Measurements from ENCODE around the gene PELI3. TPM values are rescaled to one million over a fixed set of nuclear protein-coding genes. Genes with fewer than 3 reads are reported as not detected.

PELI3 gene
- total RNA-seq, 2 experiments from 2014 or later, result 20.7 to 23.8 TPM

DNA sequence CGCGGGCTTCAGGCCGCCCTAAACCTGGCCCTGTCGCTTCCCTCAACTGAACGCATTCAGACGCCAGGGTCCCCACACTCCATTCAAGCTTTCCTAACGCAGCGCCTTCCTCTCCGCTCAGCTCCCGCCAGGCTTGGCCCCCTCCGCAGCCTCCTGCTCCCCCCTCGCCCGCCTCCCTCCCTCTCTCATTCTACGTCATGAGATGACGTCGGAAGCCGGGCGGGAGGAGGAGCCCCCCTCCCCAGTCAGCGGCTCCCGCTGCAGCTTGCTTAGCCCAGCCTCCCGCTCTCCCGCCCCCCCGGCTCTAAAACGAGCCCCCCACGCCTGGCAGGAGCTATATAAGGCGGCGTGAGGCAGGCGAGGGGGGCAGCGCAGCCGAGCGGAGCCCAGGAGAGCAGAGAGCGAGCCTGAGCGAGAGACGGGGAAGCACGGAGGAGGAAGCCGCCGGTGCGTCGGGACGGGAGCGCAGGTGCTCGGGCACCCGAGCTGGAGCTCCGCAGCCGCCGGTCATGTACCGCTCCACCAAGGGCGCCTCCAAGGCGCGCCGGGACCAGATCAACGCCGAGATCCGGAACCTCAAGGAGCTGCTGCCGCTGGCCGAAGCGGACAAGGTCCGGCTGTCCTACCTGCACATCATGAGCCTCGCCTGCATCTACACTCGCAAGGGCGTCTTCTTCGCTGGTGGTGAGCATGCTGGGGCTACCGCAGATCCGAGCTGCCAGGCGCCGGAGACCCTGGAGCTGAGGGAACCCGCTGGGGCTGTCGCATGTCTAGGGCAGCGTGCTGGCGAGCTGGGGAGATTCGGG, 45.8 kb upstream of the PELI3 start, which contains the start of gene NPAS4:
TSS of gene NPAS4 (plus strand) at position 365 of the 806 bp plus-strand sequence. CDS start at position 510, 145 bp downstream.
- TF ChIP-seq, protein P1, sequence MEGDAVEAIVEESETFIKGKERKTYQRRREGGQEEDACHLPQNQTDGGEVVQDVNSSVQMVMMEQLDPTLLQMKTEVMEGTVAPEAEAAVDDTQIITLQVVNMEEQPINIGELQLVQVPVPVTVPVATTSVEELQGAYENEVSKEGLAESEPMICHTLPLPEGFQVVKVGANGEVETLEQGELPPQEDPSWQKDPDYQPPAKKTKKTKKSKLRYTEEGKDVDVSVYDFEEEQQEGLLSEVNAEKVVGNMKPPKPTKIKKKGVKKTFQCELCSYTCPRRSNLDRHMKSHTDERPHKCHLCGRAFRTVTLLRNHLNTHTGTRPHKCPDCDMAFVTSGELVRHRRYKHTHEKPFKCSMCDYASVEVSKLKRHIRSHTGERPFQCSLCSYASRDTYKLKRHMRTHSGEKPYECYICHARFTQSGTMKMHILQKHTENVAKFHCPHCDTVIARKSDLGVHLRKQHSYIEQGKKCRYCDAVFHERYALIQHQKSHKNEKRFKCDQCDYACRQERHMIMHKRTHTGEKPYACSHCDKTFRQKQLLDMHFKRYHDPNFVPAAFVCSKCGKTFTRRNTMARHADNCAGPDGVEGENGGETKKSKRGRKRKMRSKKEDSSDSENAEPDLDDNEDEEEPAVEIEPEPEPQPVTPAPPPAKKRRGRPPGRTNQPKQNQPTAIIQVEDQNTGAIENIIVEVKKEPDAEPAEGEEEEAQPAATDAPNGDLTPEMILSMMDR (IDR thresholded peaks at IDR 0.05), result no peak
- Mint-ChIP-seq H3K4me1 (ENCODE audit: low read depth) (peaks cover 6% of the 10 kb centered on the region), H3K36me3 (ENCODE audit: low read depth) (no peaks in the 10 kb centered on the region), H3K27me3 (peaks cover 47% of the 10 kb centered on the region), H3K9me3 (peaks cover 7% of the 10 kb centered on the region), H3K27ac (peak within 1 kb of the TSS; percentile 45), H3K4me3 (no peak within 1 kb of the TSS)
- Histone ChIP-seq H3K27ac (ENCODE audit: low read depth in 1 of 2, low read length in 2 of 2) (no peak within 1 kb of the TSS), H3K9me3 (ENCODE audit: control insufficient read depth in 1 of 2, insufficient read depth in 1 of 2, low read length in 2 of 2) (peaks cover 0 to 36% of the 10 kb centered on the region in 2 experiments), H3K36me3 (ENCODE audit: insufficient read depth, low read length) (no peaks in the 10 kb centered on the region), H3K4me1 (ENCODE audit: insufficient read depth, low read length) (peaks cover 11% of the 10 kb centered on the region), H3K4me3 (ENCODE audit: low read length) (no peak within 1 kb of the TSS), H3K27me3 (ENCODE audit: control insufficient read depth in 1 of 2, insufficient read depth in 2 of 2, low read length in 2 of 2) (peaks cover 33 to 45% of the 10 kb centered on the region in 2 experiments)
- intact Hi-C loops (cut with DNase I, micrococcal nuclease), result loop anchor here in 1 of 2 experiments (5.0 kb wide), 1 partner anchor 256 kb away; the partner anchor contains the start of gene RBM4B
- ChIA-PET CTCF (interaction anchor here (1.2 to 2.7 kb wide), 5 partner anchors 9 to 257 kb away, joined by 3 to 27 read pairs (median 8); partner anchors contain the start of genes MRPL11 and RBM4B), POLR2A (interaction anchor here (0.5 to 1.7 kb wide), 15 partner anchors 11 to 1327 kb away, joined by 3 to 14 read pairs (median 5); partner anchors contain the start of genes B4GAT1, DPP3, MRPL11 and PELI3)
- DNase-seq, result no peak
- ATAC-seq (ENCODE audit: poor library complexity), result no peak

DNA sequence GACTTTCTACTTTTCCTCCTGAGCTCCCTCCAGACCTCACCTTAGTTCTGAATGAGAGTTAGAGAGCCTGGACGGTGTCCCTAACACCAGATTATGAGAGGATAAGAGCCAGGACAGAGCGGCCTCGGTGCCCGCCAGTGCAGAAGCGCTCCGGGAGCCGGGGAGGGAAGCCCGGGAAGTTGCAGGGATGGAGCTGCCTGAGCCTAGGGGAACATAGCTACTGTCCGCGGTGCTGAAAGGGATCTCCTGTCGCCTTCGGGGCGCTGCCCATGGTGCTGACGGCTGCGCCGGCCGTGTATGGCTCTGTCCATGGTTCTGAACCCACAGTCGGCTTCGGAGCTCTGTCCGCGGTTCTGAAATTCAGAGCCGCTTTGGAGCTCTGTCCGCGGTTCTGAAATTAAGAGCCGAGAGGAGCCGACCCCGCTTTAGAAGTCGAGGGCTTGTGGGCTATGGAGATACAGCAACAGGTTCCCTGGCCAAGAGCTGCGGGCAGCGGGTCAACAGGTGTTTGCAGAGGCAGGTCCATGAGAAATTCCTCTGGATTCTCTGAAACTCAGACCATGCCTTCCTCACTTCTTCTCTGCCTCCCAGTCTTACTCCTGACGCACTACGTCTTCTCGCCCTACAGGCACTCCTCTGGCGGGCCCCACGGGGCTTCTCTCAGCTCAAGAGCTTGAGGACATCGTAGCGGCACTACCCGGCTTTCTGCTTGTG, 45.1 kb upstream of the PELI3 start:
- Histone ChIP-seq H3K4me3 (ENCODE audit: low read length) (no peak overlapping the region), H3K4me1 (ENCODE audit: insufficient read depth, low read length) (peaks cover 11% of the 10 kb centered on the region), H3K27me3 (ENCODE audit: control insufficient read depth in 1 of 2, insufficient read depth in 2 of 2, low read length in 2 of 2) (peaks cover 26 to 37% of the 10 kb centered on the region in 2 experiments), H3K27ac (ENCODE audit: low read depth in 1 of 2, low read length in 2 of 2) (no peak overlapping the region), H3K36me3 (ENCODE audit: insufficient read depth, low read length) (no peaks in the 10 kb centered on the region), H3K9me3 (ENCODE audit: control insufficient read depth in 1 of 2, insufficient read depth in 1 of 2, low read length in 2 of 2) (peaks cover 0 to 42% of the 10 kb centered on the region in 2 experiments)
- intact Hi-C loops (cut with DNase I, micrococcal nuclease), result loop anchor here in 1 of 2 experiments (5.0 kb wide), 1 partner anchor 256 kb away; the partner anchor contains the start of gene RBM4B
- peak; percentile 97 for ATAC-seq (ENCODE audit: poor library complexity)
- TF ChIP-seq, protein P1 (IDR thresholded peaks at IDR 0.05), result no peak
- ChIA-PET CTCF (interaction anchor here (1.2 to 2.7 kb wide), 5 partner anchors 8 to 257 kb away, joined by 3 to 27 read pairs (median 8); partner anchors contain the start of genes MRPL11 and RBM4B), POLR2A (interaction anchor here (0.5 to 1.7 kb wide), 15 partner anchors 12 to 1328 kb away, joined by 3 to 14 read pairs (median 5); partner anchors contain the start of genes B4GAT1, DPP3, MRPL11 and PELI3)
- peak; percentile 78 to 95 (median 86) for DNase-seq
- H3K27ac Mint-ChIP-seq, result peak overlapping the region; percentile 45
- peaks cover 40% of the 10 kb centered on the region for H3K27me3 Mint-ChIP-seq
- peaks cover 7% of the 10 kb centered on the region for H3K9me3 Mint-ChIP-seq
- H3K4me3 Mint-ChIP-seq, result no peak overlapping the region
- no peaks in the 10 kb centered on the region for H3K36me3 Mint-ChIP-seq (ENCODE audit: low read depth)
- peaks cover 6% of the 10 kb centered on the region for H3K4me1 Mint-ChIP-seq (ENCODE audit: low read depth)

DNA sequence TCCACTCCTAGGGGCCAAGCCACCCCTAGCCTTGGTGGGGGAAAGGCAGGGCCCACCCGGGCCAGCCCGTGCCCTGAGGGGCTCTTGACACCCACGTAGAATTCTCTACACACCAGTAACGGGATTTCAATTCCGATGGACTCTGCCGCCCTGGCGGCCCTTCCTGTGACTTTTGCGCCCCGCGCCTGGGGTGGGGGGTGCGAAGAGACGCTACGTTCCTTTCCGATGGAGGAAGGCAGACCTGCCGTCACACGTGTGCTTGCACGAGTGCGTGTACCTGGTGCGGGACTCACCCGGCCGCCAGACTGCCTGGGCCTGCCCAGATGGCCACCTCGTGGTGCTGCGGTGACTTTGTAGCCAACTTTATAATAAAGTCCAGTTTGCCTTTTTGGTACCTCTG, 40.4 kb upstream of the PELI3 start:
- Mint-ChIP-seq H3K36me3 (ENCODE audit: low read depth) (peaks cover 3% of the 10 kb centered on the region), H3K27me3 (peaks cover 9% of the 10 kb centered on the region), H3K4me3 (no peak overlapping the region), H3K9me3 (peaks cover 3% of the 10 kb centered on the region), H3K4me1 (ENCODE audit: low read depth) (peaks cover 5% of the 10 kb centered on the region), H3K27ac (no peak overlapping the region)
- Histone ChIP-seq H3K4me3 (ENCODE audit: low read length) (no peak overlapping the region), H3K27me3 (ENCODE audit: control insufficient read depth in 1 of 2, insufficient read depth in 2 of 2, low read length in 2 of 2) (no peaks in the 10 kb centered on the region), H3K4me1 (ENCODE audit: insufficient read depth, low read length) (peaks cover 2% of the 10 kb centered on the region), H3K36me3 (ENCODE audit: insufficient read depth, low read length) (no peaks in the 10 kb centered on the region), H3K27ac (ENCODE audit: low read depth in 1 of 2, low read length in 2 of 2) (no peak overlapping the region), H3K9me3 (ENCODE audit: control insufficient read depth in 1 of 2, insufficient read depth in 1 of 2, low read length in 2 of 2) (peaks cover 0 to 20% of the 10 kb centered on the region in 2 experiments)
- ATAC-seq (ENCODE audit: poor library complexity), result no peak
- ChIA-PET CTCF (no interaction called here), POLR2A (no interaction called here)
- TF ChIP-seq, protein P1 (IDR thresholded peaks at IDR 0.05), result no peak
- no peak for DNase-seq
- intact Hi-C loops (cut with DNase I, micrococcal nuclease), result no loop called here

All from CD4-positive, alpha-beta T cell (primary cell).